Stimulated activated CD4-positive, alpha-beta T cell treated with anti-CD3 and anti-CD28 coated beads, Interleukin-2, amount 100 ng/mL, for 48 hours (primary cell): Measurements from ENCODE around the gene GPS2.

ENCODE experiments used
- DNase-seq, 2 donors: peaks; one replicate each; pipeline ENCODE4 v3.0.0-alpha.2; 2020

Gene GPS2

DNA sequence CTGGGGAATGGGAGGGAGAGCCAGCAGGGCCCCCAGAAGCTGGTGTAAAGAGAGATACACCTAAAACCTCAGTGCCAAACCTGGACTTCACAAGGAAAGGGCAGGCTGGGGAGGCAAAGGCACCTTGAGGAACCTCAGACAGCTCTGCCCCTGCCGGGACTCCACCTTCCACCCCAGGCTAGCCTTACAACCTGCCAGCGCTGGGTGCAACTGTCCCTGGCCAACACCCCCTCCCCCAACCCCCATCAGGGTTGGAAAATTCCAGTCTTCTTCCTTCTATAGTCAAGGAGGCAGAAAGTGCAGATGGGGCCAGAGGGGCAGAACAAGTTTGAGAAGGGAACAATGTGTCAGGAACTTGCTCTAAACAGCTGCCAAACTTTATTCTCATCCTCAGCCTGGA lies 23.0 kb downstream of the GPS2 start:
- no peak for DNase-seq

DNA sequence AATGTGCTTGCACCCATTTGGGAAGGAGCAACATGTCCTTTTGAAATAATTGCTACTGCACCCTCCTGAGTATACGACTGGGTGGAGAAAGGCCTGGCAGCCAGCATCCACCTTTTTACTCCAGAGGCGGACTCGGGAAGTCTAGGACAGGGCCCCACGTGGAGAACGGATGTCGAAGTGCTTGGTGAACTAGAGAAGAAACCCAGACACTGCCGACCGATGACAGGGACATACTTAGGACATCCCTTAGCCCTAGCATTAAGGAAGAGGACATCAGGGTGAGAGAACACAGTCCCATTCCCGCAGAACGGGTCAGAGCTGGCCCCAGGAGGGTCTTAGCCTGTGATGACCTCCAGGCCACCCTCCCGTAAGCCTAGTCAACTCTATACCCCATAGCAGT lies 24.5 kb downstream of the GPS2 start:
- no peak for DNase-seq

DNA sequence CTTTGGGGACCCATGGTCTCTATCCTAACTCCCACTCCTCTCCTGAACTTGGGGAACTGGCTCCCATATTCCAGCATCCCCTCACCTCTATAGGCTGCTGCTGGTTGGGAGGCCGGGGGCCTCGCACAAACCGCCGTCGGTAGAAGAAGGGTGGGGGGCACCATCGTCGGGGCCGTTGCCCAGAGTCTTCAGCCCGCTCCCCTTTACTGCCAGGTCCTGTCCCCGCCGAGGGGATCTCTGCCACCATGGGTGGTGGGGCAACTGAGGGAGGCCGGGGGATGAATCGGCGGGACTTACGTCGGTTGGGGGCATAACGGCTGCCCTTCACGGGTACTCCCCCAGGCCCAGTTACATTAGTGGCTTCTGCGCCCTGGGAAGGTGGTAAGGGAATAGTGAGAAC lies 25.0 kb downstream of the GPS2 start:
- DNase-seq: no peak

DNA sequence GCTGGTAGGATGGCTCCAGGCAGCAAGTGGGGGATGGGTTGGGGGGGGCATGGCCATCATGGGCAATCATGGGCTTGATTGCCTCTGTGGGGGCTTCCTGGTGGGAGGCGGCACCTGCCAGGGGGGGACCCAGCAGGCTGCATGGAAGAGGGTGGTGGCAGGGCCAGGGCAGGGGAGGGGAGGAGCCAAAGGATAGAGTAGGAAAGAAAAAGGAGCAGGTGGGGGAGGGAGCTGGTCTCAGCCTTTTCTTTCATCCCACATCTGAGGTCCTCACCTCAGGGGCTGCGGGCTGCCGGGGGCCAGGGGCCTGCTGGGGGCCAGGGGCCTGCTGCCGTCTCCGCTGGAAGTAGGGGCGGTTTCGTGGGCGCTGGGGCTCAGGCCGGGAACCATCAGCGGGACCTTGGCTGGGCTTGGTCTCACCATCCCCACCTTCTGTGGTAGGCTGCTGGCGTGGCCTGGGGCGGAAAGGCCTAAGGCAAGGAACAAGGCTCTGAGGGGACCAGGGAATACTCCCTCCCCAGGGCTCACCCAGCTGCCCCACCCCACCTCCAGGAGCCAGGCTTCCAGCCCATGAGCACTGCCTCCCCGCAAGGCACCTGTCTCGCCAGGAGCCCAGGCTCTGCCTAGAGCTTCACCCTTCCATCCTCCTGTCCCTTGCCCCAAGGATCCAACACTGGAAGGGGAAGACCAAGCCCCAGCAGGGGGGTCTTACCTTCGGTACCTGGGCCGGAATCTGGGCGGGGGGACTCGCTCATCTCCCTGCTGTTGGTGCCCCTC lies 25.7 kb downstream of the GPS2 start:
- no peak for DNase-seq

DNA sequence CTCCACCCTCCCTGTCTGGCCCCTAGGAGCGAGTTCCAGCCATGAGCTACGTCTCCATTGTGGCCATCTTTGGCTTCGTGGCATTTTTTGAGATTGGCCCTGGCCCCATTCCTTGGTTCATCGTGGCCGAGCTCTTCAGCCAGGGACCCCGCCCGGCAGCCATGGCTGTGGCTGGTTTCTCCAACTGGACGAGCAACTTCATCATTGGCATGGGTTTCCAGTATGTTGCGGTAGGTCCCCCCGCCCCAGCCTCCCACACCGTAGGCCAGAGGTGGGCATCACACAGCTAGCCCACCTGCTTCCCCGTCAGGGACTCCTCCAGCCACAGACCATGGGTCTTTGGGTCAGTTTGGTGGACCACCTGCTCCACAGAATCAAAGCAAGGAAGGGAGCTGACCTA lies 29.5 kb downstream of the GPS2 start:
- DNase-seq: no peak

DNA sequence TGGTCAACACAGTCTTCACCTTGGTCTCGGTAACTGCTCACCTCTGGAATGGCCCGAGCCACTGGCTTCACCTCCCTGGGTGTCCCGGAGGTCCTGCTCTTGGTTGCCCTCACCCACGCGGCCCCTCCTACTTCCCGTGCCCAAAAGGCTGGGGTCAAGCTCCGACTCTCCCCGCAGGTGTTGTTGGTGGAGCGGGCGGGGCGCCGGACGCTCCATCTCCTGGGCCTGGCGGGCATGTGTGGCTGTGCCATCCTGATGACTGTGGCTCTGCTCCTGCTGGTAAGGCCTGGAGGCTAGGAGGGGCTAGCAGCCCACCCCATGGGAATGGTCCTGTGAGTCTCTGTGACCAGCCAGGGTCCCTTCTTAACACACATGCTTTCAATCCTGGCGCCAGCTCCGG lies 30.2 kb downstream of the GPS2 start:
- DNase-seq: no peak

DNA sequence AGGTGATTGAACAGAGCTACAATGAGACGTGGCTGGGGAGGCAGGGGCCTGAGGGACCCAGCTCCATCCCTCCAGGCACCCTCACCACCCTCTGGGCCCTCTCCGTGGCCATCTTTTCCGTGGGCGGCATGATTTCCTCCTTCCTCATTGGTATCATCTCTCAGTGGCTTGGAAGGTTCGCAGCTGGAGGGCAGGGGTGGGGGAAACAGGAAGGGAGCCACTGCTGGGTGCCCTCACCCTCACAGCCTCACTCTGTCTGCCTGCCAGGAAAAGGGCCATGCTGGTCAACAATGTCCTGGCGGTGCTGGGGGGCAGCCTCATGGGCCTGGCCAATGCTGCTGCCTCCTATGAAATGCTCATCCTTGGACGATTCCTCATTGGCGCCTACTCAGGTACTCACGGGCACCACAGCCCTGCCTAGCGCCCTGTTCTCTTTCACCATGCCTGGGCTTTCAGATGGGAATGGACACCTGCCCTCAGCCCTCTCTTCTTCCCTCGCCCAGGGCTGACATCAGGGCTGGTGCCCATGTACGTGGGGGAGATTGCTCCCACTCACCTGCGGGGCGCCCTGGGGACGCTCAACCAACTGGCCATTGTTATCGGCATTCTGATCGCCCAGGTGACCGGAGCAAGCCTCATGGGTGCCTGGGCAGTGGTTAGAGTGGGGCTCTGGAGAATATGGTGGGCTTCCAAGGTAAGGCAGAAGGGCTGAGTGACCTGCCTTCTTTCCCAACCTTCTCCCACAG lies 31.5 kb downstream of the GPS2 start:
- no peak for DNase-seq

DNA sequence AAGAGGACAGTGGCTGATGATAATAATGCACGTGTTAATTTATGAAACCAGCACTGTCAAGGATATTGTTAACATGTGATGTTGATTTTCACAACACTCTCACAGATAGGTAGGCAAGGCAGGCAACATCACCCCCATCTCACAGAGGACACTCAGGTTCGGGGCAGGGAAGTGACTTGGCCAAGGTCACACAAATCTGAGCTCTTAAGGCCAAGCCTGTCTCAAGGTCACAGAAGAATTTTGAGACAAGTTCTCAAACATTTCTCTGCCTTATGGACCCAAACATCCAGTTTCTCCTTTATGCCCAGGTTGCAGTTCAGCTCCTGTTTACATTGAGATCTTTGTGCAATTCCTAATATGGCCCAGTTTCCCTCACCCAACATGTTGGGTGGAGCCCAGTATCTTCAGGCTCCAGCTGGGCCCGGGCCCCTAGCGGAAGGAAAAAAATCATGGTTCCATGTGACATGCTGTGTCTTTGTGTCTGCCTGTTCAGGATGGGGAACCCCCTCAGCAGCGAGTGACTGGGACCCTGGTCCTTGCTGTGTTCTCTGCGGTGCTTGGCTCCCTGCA lies 32.3 kb downstream of the GPS2 start:
- DNase-seq: no peak

DNA sequence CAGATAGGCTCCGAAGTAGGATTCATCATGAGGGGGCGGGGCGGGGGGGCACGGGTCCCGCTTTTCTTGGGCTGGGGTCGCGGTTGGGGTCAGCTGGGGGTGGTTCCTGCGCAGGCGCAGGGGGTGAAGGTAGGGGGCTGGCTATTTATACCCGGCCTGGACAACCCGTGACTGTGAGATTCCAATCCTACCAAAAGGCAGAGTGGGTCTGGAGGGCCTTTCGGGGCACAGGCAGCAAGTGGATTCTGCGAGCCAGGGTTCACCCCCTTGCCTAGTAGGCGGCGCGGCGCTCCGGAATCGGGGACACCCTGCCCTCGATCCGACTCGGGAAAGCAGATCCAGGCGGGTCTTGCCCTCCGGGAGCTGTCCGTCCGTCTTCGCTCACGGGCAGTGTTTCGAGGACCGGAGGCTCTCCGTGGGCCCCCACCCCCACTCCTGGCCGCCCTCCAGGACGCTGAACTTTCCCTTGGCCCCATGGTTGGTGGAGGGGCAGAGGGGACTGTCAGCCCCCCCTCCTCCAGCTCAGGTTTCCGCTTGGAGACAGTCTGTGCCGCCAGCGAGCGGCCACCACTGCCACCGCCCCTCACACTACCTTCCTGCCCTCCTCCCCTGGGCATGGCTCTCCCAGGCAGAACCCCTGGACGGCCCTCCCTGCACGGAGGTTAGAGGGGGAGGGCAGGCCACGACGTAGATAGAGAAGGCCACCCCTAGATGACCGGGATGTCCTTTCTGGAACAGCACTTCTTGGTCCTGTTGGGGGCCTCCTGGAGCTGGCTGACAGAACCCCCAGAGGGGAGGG lies 33.0 kb downstream of the GPS2 start:
- no peak for DNase-seq

DNA sequence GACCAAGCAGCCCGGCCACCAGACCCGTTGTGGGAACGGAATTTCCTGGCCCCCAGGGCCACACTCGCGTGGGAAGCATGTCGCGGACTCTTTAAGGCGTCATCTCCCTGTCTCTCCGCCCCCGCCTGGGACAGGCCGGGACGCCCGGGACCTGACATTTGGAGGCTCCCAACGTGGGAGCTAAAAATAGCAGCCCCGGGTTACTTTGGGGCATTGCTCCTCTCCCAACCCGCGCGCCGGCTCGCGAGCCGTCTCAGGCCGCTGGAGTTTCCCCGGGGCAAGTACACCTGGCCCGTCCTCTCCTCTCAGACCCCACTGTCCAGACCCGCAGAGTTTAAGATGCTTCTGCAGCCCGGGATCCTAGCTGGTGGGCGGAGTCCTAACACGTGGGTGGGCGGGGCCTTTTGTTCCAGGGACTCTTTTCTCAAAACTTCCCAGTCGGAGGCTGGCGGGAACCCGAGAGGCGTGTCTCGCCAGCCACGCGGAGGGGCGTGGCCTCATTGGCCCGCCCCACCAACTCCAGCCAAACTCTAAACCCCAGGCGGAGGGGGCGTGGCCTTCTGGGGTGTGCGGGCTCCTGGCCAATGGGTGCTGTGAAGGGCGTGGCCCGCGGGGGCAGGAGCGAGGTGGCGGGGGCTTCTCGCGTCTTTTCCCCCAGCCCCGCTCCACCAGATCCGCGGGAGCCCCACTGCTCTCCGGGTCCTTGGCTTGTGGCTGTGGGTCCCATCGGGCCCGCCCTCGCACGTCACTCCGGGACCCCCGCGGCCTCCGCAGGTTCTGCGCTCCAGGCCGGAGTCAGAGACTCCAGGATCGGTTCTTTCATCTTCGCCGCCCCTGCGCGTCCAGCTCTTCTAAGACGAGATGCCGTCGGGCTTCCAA lies 33.8 kb downstream of the GPS2 start, which contains the start of gene SLC2A4:
Gene SLC2A4 (plus strand): TSS at position 645 of the 879 bp plus-strand sequence. CDS start 217 bp downstream, at position 862.
- DNase-seq: peak; percentile 87 to 88

DNA sequence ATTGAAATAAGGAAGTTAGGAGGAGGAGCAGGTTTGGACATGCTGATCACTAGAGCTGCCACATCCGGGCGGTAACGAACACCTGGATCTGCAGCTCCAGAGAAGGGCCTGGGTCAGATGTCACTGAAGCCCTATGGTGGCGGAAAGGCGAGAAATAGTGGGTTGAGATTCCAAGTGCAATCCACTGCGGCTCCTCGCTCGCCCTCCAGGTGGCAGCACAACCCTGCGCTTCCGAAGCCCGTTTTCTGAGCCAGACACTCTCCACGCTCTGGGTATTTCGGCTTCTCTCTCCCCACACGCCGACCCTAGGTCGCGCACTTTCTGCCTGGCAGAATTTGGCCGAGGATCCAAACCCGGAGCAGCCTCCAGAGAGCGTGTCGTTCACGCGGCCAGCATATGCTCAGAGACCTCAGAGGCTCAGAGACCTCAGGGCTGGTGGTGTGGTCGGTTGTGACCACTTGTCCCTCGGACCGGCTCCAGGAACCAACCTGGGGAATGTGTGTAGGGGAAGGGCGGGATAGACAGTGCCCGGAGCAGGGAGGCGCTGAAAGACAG lies 34.6 kb downstream of the GPS2 start:
- DNase-seq: peak; percentile 84 to 90

DNA sequence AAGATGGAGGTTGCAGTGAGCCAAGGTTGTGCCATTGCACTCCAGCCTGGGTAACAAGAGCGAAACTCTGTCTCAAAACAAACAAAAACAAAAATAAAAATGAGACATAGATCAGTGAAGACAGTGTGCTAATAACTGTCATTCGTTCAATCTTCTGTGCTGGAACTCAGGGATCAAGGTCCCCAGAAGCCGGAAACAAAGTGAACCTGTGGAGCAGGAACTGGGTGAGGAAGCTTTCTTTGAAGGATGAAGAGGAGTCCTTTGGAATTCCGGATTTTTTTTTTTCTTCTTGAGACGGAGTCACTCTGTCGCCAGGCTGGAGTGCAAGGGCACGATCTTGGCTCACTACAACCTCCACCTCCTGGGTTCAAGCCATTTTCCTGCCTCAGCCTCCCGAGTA lies 35.7 kb downstream of the GPS2 start:
- no peak for DNase-seq

DNA sequence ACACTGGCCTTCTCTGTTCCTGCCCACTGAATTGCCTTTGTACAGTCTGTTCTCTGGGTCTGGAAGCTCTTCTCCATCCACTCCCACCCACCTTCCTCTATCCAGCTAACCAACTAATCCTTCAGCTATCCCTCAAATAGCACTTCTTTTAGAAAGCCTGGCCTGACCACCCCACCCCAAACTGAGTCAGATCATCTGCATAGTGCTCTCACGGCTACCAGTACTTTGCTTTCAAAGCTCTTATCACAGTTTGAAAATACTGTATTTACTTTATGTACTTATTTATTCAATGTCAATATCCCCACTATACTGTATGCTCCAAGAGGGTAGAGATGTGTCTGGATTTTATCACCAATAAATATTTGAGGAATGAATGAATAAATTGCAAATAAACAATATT lies 48.4 kb downstream of the GPS2 start:
- DNase-seq: no peak

DNA sequence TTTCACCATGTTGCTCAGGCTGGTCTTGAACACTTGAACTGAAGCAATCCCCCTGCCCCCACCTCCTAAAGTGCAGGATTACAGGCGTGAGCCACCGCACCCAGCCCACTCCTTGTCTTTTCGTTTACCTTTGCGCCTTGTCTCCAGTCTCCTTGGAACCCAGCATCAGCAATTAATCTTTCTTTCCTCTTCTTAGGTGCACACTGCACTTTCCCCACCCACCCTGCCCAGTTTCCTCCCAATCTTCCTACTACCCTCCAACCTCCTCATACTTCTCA lies 51.4 kb downstream of the GPS2 start:
- no peak for DNase-seq

DNA sequence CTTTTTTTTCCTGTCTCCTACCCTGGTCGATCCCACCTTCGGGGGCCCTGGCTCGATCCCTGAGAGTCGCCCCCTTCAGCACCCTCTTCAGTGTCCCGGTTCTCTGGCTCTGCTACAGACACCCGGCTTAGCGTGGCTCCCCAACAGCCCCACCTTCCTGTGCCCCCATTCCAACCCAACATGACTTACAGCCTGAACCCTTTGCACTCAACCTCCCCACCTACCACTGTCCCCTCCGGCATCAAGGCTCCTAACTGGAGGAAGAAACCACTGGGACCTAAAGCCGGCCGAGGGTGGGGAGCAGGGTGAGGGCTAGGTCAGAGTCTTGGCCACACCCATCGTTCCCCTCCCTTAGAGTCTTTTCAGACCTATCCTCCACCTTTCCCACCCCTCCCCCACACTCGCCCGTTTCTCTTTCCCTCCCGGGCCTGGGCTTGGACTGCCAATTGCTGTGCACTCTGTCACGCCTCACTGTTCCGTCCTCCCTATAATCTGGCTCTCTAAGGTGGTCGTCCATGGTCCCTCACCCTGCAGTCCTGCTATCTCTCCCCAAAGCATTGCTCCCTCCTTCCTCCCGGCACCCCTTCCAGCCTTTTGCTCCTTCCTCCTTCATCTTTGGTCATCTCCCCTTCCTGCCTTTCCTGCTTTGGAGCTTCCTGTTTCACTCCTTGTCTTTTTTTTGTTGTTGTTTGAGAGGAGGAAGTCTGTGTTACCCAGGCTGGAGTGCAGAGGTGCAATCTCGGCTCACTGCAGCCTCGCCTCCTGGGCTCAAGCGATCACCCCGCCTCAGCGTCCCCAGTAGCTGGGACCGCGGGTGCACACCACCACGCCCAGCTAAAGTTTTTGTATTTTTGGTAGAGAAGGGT lies 52.0 kb downstream of the GPS2 start:
- DNase-seq: no peak
